SK-N-SH treated with all-trans-retinoic acid at 6 μM for 48 hours (cell line): ENCODE results near the gene MMEL1.

Experiments
- ZNF70 ChIP-seq: fragments of 450-650 bp; formaldehyde crosslinking; IDR thresholded peaks from 2 replicates; pipeline ENCODE4 v1.5.0; 2020; ENCODE audit warnings: mild to moderate bottlenecking, moderate library complexity
- TF ChIP-seq, protein P1 (sequence below): fragments of 250-450 bp; sonication (Bioruptor Pico); IDR thresholded peaks from 2 replicates; pipeline ENCODE4 v1.8.0; 2020; ENCODE audit warnings: mild to moderate bottlenecking, moderate library complexity, borderline replicate concordance

DNA sequence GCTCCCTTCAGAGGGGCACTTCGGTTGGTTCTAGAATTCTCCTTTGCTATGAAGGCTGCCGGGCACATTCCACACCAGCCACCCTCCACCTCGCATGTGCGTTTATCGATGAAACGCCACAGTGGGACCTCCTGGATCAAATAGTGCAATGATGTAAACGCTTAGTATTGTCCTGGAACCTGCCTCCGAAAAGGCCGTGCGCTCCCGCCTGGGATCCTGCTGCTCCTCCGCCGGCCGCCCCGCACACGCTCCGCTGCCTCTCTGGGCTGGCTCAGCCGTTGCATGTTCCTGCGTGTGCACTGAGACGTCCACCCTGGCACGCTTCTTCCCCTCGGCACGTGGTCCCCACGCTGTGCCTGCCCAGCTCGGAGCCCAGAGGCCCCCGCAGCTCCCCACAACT, 80.6 kb downstream of the MMEL1 start:
- TF ChIP-seq ZNF70 (CRISPR knock-in tag) = no peak
- TF ChIP-seq, protein P1, sequence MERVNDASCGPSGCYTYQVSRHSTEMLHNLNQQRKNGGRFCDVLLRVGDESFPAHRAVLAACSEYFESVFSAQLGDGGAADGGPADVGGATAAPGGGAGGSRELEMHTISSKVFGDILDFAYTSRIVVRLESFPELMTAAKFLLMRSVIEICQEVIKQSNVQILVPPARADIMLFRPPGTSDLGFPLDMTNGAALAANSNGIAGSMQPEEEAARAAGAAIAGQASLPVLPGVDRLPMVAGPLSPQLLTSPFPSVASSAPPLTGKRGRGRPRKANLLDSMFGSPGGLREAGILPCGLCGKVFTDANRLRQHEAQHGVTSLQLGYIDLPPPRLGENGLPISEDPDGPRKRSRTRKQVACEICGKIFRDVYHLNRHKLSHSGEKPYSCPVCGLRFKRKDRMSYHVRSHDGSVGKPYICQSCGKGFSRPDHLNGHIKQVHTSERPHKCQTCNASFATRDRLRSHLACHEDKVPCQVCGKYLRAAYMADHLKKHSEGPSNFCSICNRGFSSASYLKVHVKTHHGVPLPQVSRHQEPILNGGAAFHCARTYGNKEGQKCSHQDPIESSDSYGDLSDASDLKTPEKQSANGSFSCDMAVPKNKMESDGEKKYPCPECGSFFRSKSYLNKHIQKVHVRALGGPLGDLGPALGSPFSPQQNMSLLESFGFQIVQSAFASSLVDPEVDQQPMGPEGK (CRISPR knock-in tag) = no peak
